Calu3 (cell line): ENCODE measurements around the gene TASP1. TPM values are rescaled to one million over a fixed set of nuclear protein-coding genes. Genes with fewer than 3 reads are reported as not detected.
"Not testable (repeated sequence)": the region's sequence is repeated elsewhere in the genome, so short reads cannot be mapped to it uniquely, and the experiment has no call there.

ENCODE experiments used
- BruUV-seq: library from RNA; stranded (reverse); fragments of 400-500 nt; replicated peaks from 2 replicates; lab custom pipeline; 2021; lab: Mats Ljungman, UMichigan
- CTCF ChIA-PET: fragments of 300-600 bp; sonication (Branson Sonifier 250); formaldehyde crosslinking; loops from one replicate; lab custom pipeline; 2022; ENCODE audit warnings: antibody characterized with exemption; lab: Charles Lee
- DNase-seq: peaks from one replicate; pipeline ENCODE4 v3.0.0; 2022
- H3K27ac Mint-ChIP-seq: one replicate; pipeline ENCODE4 v1.8.0; 2022; ENCODE audit warnings: mixed read lengths; ENCODE audit not compliant: unreplicated experiment
- H3K27me3 Mint-ChIP-seq: one replicate; pipeline ENCODE4 v1.8.0; 2022; ENCODE audit warnings: mixed read lengths; ENCODE audit not compliant: unreplicated experiment
- H3K36me3 Mint-ChIP-seq: one replicate; pipeline ENCODE4 v1.8.0; 2022; ENCODE audit warnings: mild to moderate bottlenecking, moderate library complexity, mixed read lengths; ENCODE audit not compliant: insufficient read depth, unreplicated experiment
- H3K4me1 Mint-ChIP-seq: one replicate; pipeline ENCODE4 v1.8.0; 2022; ENCODE audit warnings: mild to moderate bottlenecking, low read depth, mixed read lengths; ENCODE audit not compliant: unreplicated experiment
- H3K4me3 Mint-ChIP-seq: one replicate; pipeline ENCODE4 v1.8.0; 2022; ENCODE audit warnings: mild to moderate bottlenecking, low read depth, moderate library complexity, mixed read lengths; ENCODE audit not compliant: unreplicated experiment
- H3K9me3 Mint-ChIP-seq: one replicate; pipeline ENCODE4 v1.8.0; 2022; ENCODE audit warnings: low read depth, mixed read lengths; ENCODE audit not compliant: unreplicated experiment
- CTCF ChIP-seq: fragments of 200-600 bp; IDR thresholded peaks from one replicate; pipeline ENCODE4 v1.8.0; 2022; ENCODE audit warnings: antibody characterized with exemption; ENCODE audit not compliant: unreplicated experiment
- intact Hi-C: fragments of 100-400 bp; cut with micrococcal nuclease; formaldehyde crosslinking; loops from one replicate; pipeline ENCODE4 v1.10.0; 2022; ENCODE audit not compliant: unreplicated experiment
- total RNA-seq: library from RNA; stranded (reverse); gene quantifications from 2 replicates; pipeline ENCODE4 v1.2.3, GENCODE V29; 2022

TASP1 gene
- total RNA-seq, 1 experiment from 2014 or later, result 20.0 TPM

GRCh38 chr20:13364278-13365170 lies 274.2 kb downstream of the TASP1 start:
- CTCF ChIA-PET, result no interaction called here
- Mint-ChIP-seq H3K4me3 (no peak overlapping the region), H3K9me3 (no peaks in the 10 kb centered on the region), H3K27ac (no peak overlapping the region), H3K36me3 (no peaks in the 10 kb centered on the region), H3K4me1 (no peaks in the 10 kb centered on the region), H3K27me3 (no peaks in the 10 kb centered on the region)
- no TSS peak for BruUV-seq
- no peak for TF ChIP-seq CTCF
- DNase-seq, result no peak
- intact Hi-C loops, result no loop called here

GRCh38 chr20:13363473-13363872 lies 275.3 kb downstream of the TASP1 start:
- CTCF ChIA-PET, result no interaction called here
- TF ChIP-seq CTCF, result no peak
- Mint-ChIP-seq H3K4me1 (no peaks in the 10 kb centered on the region), H3K9me3 (no peaks in the 10 kb centered on the region), H3K27me3 (no peaks in the 10 kb centered on the region), H3K27ac (no peak overlapping the region), H3K36me3 (no peaks in the 10 kb centered on the region), H3K4me3 (no peak overlapping the region)
- no peak for DNase-seq
- BruUV-seq, result no TSS peak
- intact Hi-C loops, result no loop called here

GRCh38 chr20:13362165-13362564 lies 276.6 kb downstream of the TASP1 start:
- BruUV-seq, H3K4me3 Mint-ChIP-seq, H3K9me3 Mint-ChIP-seq, intact Hi-C loops, H3K4me1 Mint-ChIP-seq, H3K36me3 Mint-ChIP-seq, H3K27ac Mint-ChIP-seq, CTCF ChIA-PET, H3K27me3 Mint-ChIP-seq, DNase-seq: not testable (repeated sequence)

- intact Hi-C loops, result not testable (repeated sequence)
Measured at GRCh38 chr20:13358936-13359335, 279.8 kb downstream of the TASP1 start.

GRCh38 chr20:13357782-13358181 lies 280.9 kb downstream of the TASP1 start:
- BruUV-seq, H3K4me1 Mint-ChIP-seq, CTCF ChIA-PET, H3K9me3 Mint-ChIP-seq, H3K27me3 Mint-ChIP-seq, H3K27ac Mint-ChIP-seq, DNase-seq, intact Hi-C loops, H3K36me3 Mint-ChIP-seq, H3K4me3 Mint-ChIP-seq: not testable (repeated sequence)

More at GRCh38 chr20:13358936-13359335, 279.8 kb downstream of the TASP1 start:
- H3K4me3 Mint-ChIP-seq, H3K9me3 Mint-ChIP-seq, BruUV-seq, CTCF ChIA-PET, DNase-seq, H3K36me3 Mint-ChIP-seq, H3K27ac Mint-ChIP-seq, H3K27me3 Mint-ChIP-seq, H3K4me1 Mint-ChIP-seq: not testable (repeated sequence)

GRCh38 chr20:13356591-13356990 lies 282.1 kb downstream of the TASP1 start:
- intact Hi-C loops, result no loop called here
- Mint-ChIP-seq H3K36me3 (no peaks in the 10 kb centered on the region), H3K27me3 (no peaks in the 10 kb centered on the region), H3K4me3 (no peak overlapping the region), H3K27ac (no peak overlapping the region), H3K4me1 (no peaks in the 10 kb centered on the region), H3K9me3 (no peaks in the 10 kb centered on the region)
- BruUV-seq, result no TSS peak
- TF ChIP-seq CTCF, result no peak
- CTCF ChIA-PET, result no interaction called here
- DNase-seq, result no peak
